22Rv1 (cell line): ENCODE measurements around the gene KCTD19.

ENCODE experiments used
- H3K27ac ChIP-seq: fragments of 450-650 bp; 2 replicates; pipeline ENCODE4 v1.5.1; 2017
- ZFX ChIP-seq: fragments of 450-650 bp; IDR thresholded peaks from 2 replicates; pipeline ENCODE4 v1.6.1; 2017; ENCODE audit warnings: antibody characterized with exemption, borderline replicate concordance
- TF ChIP-seq, protein P1 (sequence below): fragments of 450-650 bp; IDR thresholded peaks from 2 replicates; pipeline ENCODE4 v1.5.1; 2017; ENCODE audit warnings: mild to moderate bottlenecking

The KCTD19 gene

DNA sequence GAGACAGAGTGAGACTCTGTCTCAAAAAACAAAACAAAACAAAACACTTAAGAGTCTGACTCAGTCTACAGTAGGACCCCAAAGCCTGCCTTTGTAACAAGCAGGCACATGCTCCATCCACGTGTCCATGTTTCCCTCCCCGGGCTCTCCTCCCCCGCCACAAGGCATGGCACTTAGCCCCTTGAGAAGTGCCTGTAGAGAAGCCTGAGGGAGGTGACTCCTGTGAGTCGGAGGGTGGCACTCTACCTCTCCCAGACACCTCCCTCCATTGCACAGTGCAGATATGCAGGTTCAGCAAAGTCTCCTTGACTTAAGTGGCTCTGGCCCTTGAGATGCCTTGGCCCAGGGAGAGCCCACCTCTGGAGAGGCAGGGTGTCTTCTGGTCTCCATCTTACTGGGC is 86.0 kb downstream of the KCTD19 start:
- no peak for TF ChIP-seq ZFX
- TF ChIP-seq, protein P1, sequence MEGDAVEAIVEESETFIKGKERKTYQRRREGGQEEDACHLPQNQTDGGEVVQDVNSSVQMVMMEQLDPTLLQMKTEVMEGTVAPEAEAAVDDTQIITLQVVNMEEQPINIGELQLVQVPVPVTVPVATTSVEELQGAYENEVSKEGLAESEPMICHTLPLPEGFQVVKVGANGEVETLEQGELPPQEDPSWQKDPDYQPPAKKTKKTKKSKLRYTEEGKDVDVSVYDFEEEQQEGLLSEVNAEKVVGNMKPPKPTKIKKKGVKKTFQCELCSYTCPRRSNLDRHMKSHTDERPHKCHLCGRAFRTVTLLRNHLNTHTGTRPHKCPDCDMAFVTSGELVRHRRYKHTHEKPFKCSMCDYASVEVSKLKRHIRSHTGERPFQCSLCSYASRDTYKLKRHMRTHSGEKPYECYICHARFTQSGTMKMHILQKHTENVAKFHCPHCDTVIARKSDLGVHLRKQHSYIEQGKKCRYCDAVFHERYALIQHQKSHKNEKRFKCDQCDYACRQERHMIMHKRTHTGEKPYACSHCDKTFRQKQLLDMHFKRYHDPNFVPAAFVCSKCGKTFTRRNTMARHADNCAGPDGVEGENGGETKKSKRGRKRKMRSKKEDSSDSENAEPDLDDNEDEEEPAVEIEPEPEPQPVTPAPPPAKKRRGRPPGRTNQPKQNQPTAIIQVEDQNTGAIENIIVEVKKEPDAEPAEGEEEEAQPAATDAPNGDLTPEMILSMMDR, result no peak
- H3K27ac ChIP-seq, result peak overlapping the region; percentile 72
